WTC11 (cell line): ENCODE results near the gene LAMC2.

Source experiments
- JUN ChIP-seq: sonication (generic); formaldehyde crosslinking; IDR thresholded peaks from 2 replicates; pipeline ENCODE4 v1.8.0; 2023; ENCODE audit warnings: mild to moderate bottlenecking, missing genetic modification reagents
- NFYB ChIP-seq: sonication (generic); formaldehyde crosslinking; conservative IDR thresholded peaks from 2 replicates; pipeline ENCODE4 v1.8.0; 2022; ENCODE audit warnings: low read depth, missing genetic modification reagents
- NR1H2 ChIP-seq: sonication (generic); formaldehyde crosslinking; IDR thresholded peaks from 2 replicates; pipeline ENCODE4 v1.9.0; 2021; ENCODE audit warnings: mild to moderate bottlenecking, moderate library complexity, missing genetic modification reagents
- TEAD4 ChIP-seq: sonication (generic); formaldehyde crosslinking; IDR thresholded peaks from 2 replicates; pipeline ENCODE4 v1.8.0; 2022; ENCODE audit warnings: mild to moderate bottlenecking, missing genetic modification reagents
- ZNF138 ChIP-seq: sonication (generic); formaldehyde crosslinking; conservative IDR thresholded peaks from 2 replicates; pipeline ENCODE4 v1.8.1; 2022; ENCODE audit warnings: mild to moderate bottlenecking, moderate library complexity, missing genetic modification reagents
- TF ChIP-seq, protein P1 (sequence below): sonication (generic); formaldehyde crosslinking; IDR thresholded peaks from 2 replicates; pipeline ENCODE4 v1.8.1; 2023; ENCODE audit warnings: mild to moderate bottlenecking, missing genetic modification reagents, moderate library complexity
- TF ChIP-seq, protein P2 (sequence below): sonication (generic); formaldehyde crosslinking; IDR thresholded peaks from 2 replicates; pipeline ENCODE4 v1.8.1; 2022; ENCODE audit warnings: mild to moderate bottlenecking, missing genetic modification reagents, moderate library complexity, borderline replicate concordance
- TF ChIP-seq, protein P3 (sequence below): fragments of 200-600 bp; IDR thresholded peaks from 2 replicates; pipeline ENCODE4 v1.8.0; 2022; ENCODE audit warnings: antibody characterized with exemption
- TF ChIP-seq, protein P4 (sequence below): sonication (generic); formaldehyde crosslinking; IDR thresholded peaks from 2 replicates; pipeline ENCODE4 v1.8.0; 2022; ENCODE audit warnings: mild to moderate bottlenecking, missing genetic modification reagents
- TF ChIP-seq, protein P5 (sequence below): sonication (generic); formaldehyde crosslinking; conservative IDR thresholded peaks from 2 replicates; pipeline ENCODE4 v1.8.1; 2022; ENCODE audit warnings: mild to moderate bottlenecking, missing genetic modification reagents

DNA sequence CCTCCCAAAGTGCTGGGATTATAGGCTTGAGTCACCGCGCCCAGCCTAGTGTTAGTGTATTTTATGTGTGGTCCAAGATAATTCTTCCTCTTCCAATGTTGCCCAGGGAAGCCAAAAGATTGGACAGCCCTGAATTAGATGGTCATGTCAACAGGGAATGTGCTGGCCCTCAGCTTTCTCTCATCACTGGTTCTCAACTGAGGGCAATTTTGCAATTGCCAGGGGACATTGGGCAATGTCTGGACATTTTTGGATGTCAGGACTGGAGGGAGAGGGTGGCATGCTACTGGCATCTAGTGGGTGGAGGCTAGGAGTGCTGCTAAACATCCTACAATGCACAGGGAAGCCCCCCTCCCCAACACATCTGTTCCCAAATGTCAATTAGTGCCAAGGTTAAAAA, 95.0 kb downstream of the LAMC2 start:
- TF ChIP-seq, protein P1, sequence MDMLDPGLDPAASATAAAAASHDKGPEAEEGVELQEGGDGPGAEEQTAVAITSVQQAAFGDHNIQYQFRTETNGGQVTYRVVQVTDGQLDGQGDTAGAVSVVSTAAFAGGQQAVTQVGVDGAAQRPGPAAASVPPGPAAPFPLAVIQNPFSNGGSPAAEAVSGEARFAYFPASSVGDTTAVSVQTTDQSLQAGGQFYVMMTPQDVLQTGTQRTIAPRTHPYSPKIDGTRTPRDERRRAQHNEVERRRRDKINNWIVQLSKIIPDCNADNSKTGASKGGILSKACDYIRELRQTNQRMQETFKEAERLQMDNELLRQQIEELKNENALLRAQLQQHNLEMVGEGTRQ (CRISPR knock-in tag): no peak
- TF ChIP-seq NFYB (CRISPR knock-in tag) (no peak), NR1H2 (CRISPR knock-in tag) (no peak), JUN (CRISPR knock-in tag) (no peak), ZNF138 (CRISPR knock-in tag) (no peak), TEAD4 (CRISPR knock-in tag) (no peak)
- TF ChIP-seq, protein P2, sequence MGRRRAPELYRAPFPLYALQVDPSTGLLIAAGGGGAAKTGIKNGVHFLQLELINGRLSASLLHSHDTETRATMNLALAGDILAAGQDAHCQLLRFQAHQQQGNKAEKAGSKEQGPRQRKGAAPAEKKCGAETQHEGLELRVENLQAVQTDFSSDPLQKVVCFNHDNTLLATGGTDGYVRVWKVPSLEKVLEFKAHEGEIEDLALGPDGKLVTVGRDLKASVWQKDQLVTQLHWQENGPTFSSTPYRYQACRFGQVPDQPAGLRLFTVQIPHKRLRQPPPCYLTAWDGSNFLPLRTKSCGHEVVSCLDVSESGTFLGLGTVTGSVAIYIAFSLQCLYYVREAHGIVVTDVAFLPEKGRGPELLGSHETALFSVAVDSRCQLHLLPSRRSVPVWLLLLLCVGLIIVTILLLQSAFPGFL: no peak
- TF ChIP-seq, protein P3, sequence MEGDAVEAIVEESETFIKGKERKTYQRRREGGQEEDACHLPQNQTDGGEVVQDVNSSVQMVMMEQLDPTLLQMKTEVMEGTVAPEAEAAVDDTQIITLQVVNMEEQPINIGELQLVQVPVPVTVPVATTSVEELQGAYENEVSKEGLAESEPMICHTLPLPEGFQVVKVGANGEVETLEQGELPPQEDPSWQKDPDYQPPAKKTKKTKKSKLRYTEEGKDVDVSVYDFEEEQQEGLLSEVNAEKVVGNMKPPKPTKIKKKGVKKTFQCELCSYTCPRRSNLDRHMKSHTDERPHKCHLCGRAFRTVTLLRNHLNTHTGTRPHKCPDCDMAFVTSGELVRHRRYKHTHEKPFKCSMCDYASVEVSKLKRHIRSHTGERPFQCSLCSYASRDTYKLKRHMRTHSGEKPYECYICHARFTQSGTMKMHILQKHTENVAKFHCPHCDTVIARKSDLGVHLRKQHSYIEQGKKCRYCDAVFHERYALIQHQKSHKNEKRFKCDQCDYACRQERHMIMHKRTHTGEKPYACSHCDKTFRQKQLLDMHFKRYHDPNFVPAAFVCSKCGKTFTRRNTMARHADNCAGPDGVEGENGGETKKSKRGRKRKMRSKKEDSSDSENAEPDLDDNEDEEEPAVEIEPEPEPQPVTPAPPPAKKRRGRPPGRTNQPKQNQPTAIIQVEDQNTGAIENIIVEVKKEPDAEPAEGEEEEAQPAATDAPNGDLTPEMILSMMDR: no peak
- TF ChIP-seq, protein P4, sequence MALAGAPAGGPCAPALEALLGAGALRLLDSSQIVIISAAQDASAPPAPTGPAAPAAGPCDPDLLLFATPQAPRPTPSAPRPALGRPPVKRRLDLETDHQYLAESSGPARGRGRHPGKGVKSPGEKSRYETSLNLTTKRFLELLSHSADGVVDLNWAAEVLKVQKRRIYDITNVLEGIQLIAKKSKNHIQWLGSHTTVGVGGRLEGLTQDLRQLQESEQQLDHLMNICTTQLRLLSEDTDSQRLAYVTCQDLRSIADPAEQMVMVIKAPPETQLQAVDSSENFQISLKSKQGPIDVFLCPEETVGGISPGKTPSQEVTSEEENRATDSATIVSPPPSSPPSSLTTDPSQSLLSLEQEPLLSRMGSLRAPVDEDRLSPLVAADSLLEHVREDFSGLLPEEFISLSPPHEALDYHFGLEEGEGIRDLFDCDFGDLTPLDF: no peak
- TF ChIP-seq, protein P5, sequence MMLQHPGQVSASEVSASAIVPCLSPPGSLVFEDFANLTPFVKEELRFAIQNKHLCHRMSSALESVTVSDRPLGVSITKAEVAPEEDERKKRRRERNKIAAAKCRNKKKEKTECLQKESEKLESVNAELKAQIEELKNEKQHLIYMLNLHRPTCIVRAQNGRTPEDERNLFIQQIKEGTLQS: no peak
